Ishikawa (cell line): ENCODE data around the gene EP400.

Experiments
- CEBPB ChIP-seq: IDR thresholded peaks from 2 replicates; pipeline ENCODE4 v1.6.1; 2012
- CREB1 ChIP-seq: IDR thresholded peaks from 2 replicates; pipeline ENCODE4 v1.6.1; 2012; ENCODE audit warnings: low read depth
- EP300 ChIP-seq: IDR thresholded peaks from 2 replicates; pipeline ENCODE4 v1.6.1; 2012; ENCODE audit warnings: borderline replicate concordance
- FOXM1 ChIP-seq: IDR thresholded peaks from 2 replicates; pipeline ENCODE4 v1.6.1; 2012; ENCODE audit warnings: low read depth, borderline replicate concordance
- REST ChIP-seq: IDR thresholded peaks from 2 replicates; pipeline ENCODE4 v1.6.1; 2012; ENCODE audit warnings: low read depth, mild to moderate bottlenecking
- TEAD4 ChIP-seq: IDR thresholded peaks from 2 replicates; pipeline ENCODE4 v1.6.1; 2012

DNA sequence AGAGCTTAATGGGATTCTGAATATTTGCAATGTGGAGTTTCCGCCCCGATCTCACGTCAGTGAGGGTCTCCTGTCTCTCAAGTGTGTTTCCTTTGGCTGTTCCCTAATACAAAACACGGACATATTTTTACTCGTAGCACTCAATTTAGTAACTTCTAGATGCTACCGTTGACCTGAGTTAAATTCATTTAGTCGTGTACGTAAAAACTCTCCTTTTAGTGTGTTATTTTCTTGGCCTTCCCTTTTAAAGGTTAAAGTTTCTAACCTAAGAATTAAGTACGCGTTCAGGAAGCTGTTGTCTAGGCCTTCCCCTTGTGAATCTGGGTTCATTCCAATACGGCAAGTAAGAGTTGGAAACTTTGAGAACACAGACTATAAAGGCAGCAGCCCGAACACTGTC is 130.0 kb downstream of the EP400 start:
- TF ChIP-seq EP300: no peak
- no peak for TF ChIP-seq REST
- TF ChIP-seq TEAD4: no peak
- TF ChIP-seq FOXM1: no peak
- no peak for TF ChIP-seq CEBPB
- no peak for TF ChIP-seq CREB1
